SU-DHL-6 (cell line): ENCODE data around the gene RHOT2.

Experiments
- H2AFZ ChIP-seq: fragments of 200-600 bp; sonication (generic); 2 replicates; pipeline ENCODE4 v1.6.1; 2014; ENCODE audit warnings: low read depth, mild to moderate bottlenecking, moderate library complexity, mixed read lengths, antibody characterized with exemption, low read length; ENCODE audit not compliant: severe bottlenecking
- H3F3A ChIP-seq: fragments of 200-600 bp; shearing (Covaris generic); 2 replicates; pipeline ENCODE4 v1.6.0; 2016; ENCODE audit warnings: antibody characterized with exemption, mild to moderate bottlenecking; ENCODE audit not compliant: insufficient read depth
- H3K27ac ChIP-seq: fragments of 200-600 bp; sonication (generic); 2 replicates; pipeline ENCODE4 v1.5.1; 2016; ENCODE audit warnings: low read depth, mild to moderate bottlenecking, low read length, moderate library complexity, mixed read lengths
- H3K27me3 ChIP-seq: fragments of 200-600 bp; sonication (generic), shearing (Covaris generic); 2 replicates; pipeline ENCODE4 v1.6.0; 2014; ENCODE audit warnings: mild to moderate bottlenecking, low read length
- H3K36me3 ChIP-seq: fragments of 200-600 bp; sonication (generic); 2 replicates; pipeline ENCODE4 v1.6.1; 2014; ENCODE audit warnings: mild to moderate bottlenecking, low read length, mixed read lengths
- H3K4me2 ChIP-seq: fragments of 300-600, 200-600 bp; shearing (Covaris generic), sonication (generic); 2 replicates; pipeline ENCODE4 v1.6.0; 2014; ENCODE audit warnings: low read length, low read depth, mild to moderate bottlenecking; ENCODE audit not compliant: poor library complexity, severe bottlenecking
- H3K4me3 ChIP-seq: fragments of 200-600 bp; sonication (generic); 2 replicates; pipeline ENCODE4 v1.5.1; 2014; ENCODE audit warnings: antibody characterized with exemption, low read length, mild to moderate bottlenecking, mixed read lengths; ENCODE audit not compliant: insufficient read depth, poor library complexity, severe bottlenecking
- H3K79me2 ChIP-seq: fragments of 200-600 bp; sonication (generic); 2 replicates; pipeline ENCODE4 v1.6.1; 2014; ENCODE audit warnings: mild to moderate bottlenecking, low read length, moderate library complexity; ENCODE audit not compliant: insufficient read depth
- H3K9ac ChIP-seq: fragments of 200-600 bp; sonication (generic); 2 replicates; pipeline ENCODE4 v1.7.0; 2014; ENCODE audit warnings: mild to moderate bottlenecking, low read length
- H3K9me2 ChIP-seq: fragments of 200-600 bp; sonication (generic); replicated peaks from 2 replicates; pipeline ENCODE4 v1.6.1; 2014; ENCODE audit warnings: low read length; ENCODE audit not compliant: insufficient read depth
- H3K9me3 ChIP-seq: fragments of 200-600 bp; sonication (generic); 2 replicates; pipeline ENCODE4 v1.6.1; 2014; ENCODE audit warnings: low read length, mixed read lengths; ENCODE audit not compliant: insufficient read depth
- H4K20me1 ChIP-seq: fragments of 200-600 bp; sonication (generic); 2 replicates; pipeline ENCODE4 v1.6.1; 2014; ENCODE audit warnings: low read depth, mild to moderate bottlenecking, antibody characterized with exemption, low read length, moderate library complexity, mixed read lengths
- CTCF ChIP-seq: fragments of 200-600 bp; sonication (generic); IDR thresholded peaks from one replicate; pipeline ENCODE4 v1.5.1; 2017; ENCODE audit warnings: antibody characterized with exemption, mild to moderate bottlenecking, low read length, moderate library complexity; ENCODE audit not compliant: insufficient read depth, poor library complexity, severe bottlenecking
- EZH2phosphoT487 ChIP-seq: fragments of 200-600 bp; sonication (generic), shearing (Covaris generic); conservative IDR thresholded peaks from 2 replicates; pipeline ENCODE4 v1.6.1; 2018; ENCODE audit warnings: mild to moderate bottlenecking, antibody characterized with exemption, low read length, moderate library complexity, mixed read lengths

RHOT2 gene

GRCh38 chr16:708959-709358, 41.0 kb downstream of the RHOT2 start:
- Histone ChIP-seq H3K9ac (no peak overlapping the region), H3K9me3 (no peaks in the 10 kb centered on the region), H2AFZ (no peak overlapping the region), H3K27ac (no peak overlapping the region), H3K79me2 (no peaks in the 10 kb centered on the region), H3F3A (no peaks in the 10 kb centered on the region), H3K27me3 (no peaks in the 10 kb centered on the region), H3K4me3 (no peak overlapping the region), H3K4me2 (no peak overlapping the region), H3K36me3 (no peaks in the 10 kb centered on the region), H4K20me1 (no peaks in the 10 kb centered on the region), H3K9me2 (no peaks in the 10 kb centered on the region)
- TF ChIP-seq EZH2phosphoT487 (no peak), CTCF (no peak)

- no peaks in the 10 kb centered on the region for H3K79me2 ChIP-seq
- TF ChIP-seq CTCF (no peak), EZH2phosphoT487 (no peak)
- no peak overlapping the region for H3K27ac ChIP-seq
- H3K36me3 ChIP-seq = no peaks in the 10 kb centered on the region
- no peak overlapping the region for H3K9ac ChIP-seq
- H3F3A ChIP-seq = no peaks in the 10 kb centered on the region
- H3K27me3 ChIP-seq = no peaks in the 10 kb centered on the region
- no peaks in the 10 kb centered on the region for H3K9me3 ChIP-seq
- H2AFZ ChIP-seq = no peak overlapping the region
- H3K9me2 ChIP-seq = no peaks in the 10 kb centered on the region
- H3K4me3 ChIP-seq = no peak overlapping the region
- no peak overlapping the region for H3K4me2 ChIP-seq
- H4K20me1 ChIP-seq = no peaks in the 10 kb centered on the region
Measured at GRCh38 chr16:709566-710499, 41.9 kb downstream of the RHOT2 start.

- Histone ChIP-seq H3K27me3 (no peaks in the 10 kb centered on the region), H4K20me1 (no peaks in the 10 kb centered on the region), H3K9me2 (no peaks in the 10 kb centered on the region), H3K36me3 (no peaks in the 10 kb centered on the region), H3K9ac (no peak overlapping the region), H3F3A (no peaks in the 10 kb centered on the region), H3K79me2 (no peaks in the 10 kb centered on the region), H3K9me3 (no peaks in the 10 kb centered on the region), H2AFZ (no peak overlapping the region), H3K4me2 (no peak overlapping the region), H3K4me3 (no peak overlapping the region), H3K27ac (no peak overlapping the region)
- TF ChIP-seq EZH2phosphoT487 (no peak), CTCF (no peak)
Measured at GRCh38 chr16:710500-711075, 42.7 kb downstream of the RHOT2 start.
